ENCODE data around the gene HDGFL3.
"Not testable (repeated sequence)": the region's sequence is repeated elsewhere in the genome, so short reads cannot be mapped to it uniquely, and the experiment has no call there.

HDGFL3 gene

DNA sequence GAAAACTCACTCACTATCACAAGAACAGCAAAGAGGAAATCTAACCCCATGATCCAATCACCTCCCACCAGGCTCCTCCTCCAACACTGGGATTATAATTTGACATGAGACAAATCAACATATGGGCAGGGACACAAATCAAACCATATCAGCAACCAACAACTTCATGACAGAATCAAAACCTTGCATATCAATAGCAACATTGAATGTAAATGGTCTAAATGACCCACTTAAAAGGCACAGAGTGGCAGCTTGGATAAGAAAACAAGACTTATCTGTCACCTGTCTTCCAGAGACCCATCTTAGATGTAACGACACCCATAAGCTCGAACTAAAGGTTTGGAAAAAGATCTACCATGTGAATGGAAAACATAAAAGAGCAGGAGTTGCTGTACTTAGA, 40.8 kb downstream of the HDGFL3 start:
- peaks cover 23% of the 10 kb centered on the region for H3K9me3 Mint-ChIP-seq
- no peak overlapping the region for H3K4me3 Mint-ChIP-seq
- H3K27me3 Mint-ChIP-seq, result peaks cover 9% of the 10 kb centered on the region
- H3K4me1 Mint-ChIP-seq, result peaks cover 21% of the 10 kb centered on the region
- no peak overlapping the region for H3K27ac Mint-ChIP-seq
- H3K36me3 Mint-ChIP-seq, result peaks cover 11% of the 10 kb centered on the region

DNA sequence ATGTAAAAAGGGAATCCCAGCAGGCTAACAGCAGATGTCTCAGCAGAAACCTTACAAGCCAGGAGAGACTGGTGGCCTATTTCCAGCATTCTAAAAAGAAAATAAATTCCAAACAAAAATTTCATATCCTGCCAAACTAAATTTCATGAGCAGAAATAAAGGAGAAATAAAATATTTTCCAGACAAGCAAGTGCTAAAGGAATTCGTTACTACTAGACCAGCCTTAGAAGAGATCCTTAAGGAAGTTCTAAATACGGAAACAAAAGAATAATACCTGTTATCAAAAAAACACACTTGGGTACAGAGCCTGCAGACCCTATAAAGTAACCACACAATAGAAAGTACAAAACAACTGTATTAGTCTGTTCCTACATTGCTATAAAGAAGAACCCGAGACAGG, 41.4 kb downstream of the HDGFL3 start:
- Mint-ChIP-seq H3K4me3 (no peak overlapping the region), H3K4me1 (peaks cover 21% of the 10 kb centered on the region), H3K9me3 (peaks cover 23% of the 10 kb centered on the region), H3K36me3 (peaks cover 11% of the 10 kb centered on the region), H3K27me3 (peaks cover 9% of the 10 kb centered on the region), H3K27ac (no peak overlapping the region)

DNA sequence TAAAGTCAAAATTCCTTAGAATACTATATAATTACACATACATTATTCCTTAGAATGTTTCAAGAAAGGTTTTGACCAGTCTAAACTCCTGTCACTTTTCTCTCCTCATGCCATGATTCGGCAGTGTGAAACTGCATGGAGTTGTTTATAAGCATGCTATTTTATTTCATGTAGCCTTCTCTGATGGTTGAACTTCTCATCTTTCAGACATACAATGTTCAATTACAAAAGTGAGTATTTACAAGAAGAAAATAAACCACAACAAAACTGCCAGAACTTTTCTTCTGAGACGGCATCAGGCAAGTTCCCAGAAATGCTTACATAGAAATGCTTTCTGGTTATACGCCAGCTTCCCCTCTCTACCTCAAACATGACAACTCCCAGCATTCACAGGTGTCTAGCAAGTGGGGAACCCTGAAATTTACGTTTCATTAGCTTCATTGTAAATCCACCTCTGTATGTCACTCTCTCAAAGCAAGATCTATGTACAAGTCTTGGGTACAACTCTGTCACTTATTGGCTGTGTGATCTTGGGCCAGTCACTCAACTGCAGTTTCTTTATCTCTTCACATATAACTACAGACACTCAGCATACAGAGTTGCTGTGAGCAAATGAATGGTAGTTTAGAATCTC, 42.7 kb downstream of the HDGFL3 start:
- Mint-ChIP-seq H3K4me1 (peaks cover 21% of the 10 kb centered on the region), H3K4me3 (peak overlapping the region; percentile 67), H3K36me3 (peaks cover 11% of the 10 kb centered on the region), H3K27ac (peak overlapping the region; percentile 92), H3K9me3 (peaks cover 23% of the 10 kb centered on the region), H3K27me3 (peaks cover 10% of the 10 kb centered on the region)

DNA sequence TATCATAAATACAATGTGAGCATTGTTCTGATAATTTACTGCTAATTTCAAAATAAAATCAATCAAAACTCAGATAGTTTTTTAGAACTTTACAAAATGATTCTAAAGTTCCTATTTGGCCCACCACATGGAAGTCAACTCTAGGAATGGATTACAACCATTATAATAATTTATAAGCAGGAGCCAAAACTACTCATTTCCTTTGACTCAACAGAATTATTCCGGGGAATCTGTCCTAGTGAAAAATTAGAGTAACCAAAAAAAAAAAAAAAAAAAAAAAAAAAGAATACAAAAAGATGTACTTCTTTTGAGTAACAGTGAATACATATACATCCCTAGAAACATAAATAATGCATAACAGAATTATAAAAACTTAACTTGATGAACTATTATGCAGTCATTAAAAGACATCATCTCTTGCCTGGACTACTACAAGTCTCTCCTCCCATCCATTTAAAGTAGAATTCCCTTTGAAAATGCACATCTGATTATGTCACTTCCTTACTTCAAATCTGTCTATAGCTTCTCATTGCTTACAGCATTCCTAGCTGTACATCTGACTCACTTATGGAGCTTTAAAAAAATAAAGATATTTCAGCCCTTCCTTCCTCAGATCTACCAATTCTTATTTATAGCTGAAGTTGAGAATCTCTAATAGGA, 43.4 kb downstream of the HDGFL3 start:
- peaks cover 14% of the 10 kb centered on the region for H3K36me3 Mint-ChIP-seq
- peaks cover 21% of the 10 kb centered on the region for H3K4me1 Mint-ChIP-seq
- H3K27me3 Mint-ChIP-seq, result peaks cover 14% of the 10 kb centered on the region
- peaks cover 23% of the 10 kb centered on the region for H3K9me3 Mint-ChIP-seq
- peak overlapping the region; percentile 33 for H3K27ac Mint-ChIP-seq
- peak overlapping the region; percentile 67 for H3K4me3 Mint-ChIP-seq

DNA sequence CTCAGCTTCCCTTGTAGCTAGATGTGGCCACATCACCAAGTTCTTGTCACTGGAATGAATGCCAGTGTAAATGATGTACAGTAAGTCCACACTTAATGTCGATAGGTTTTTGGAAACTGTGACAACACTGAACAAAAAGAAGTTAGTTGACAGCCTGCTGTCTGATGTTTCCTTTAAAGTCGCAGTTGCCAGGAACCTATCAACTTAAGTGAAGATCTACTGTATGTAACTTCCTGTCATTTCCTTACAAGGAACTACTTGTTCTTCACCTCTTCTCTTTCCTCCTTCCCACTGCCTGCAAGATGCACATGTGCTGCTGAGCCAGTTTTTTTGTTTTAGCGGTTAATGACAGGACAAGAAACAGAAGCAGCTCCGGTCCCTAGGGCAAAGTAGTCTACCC, 44.6 kb downstream of the HDGFL3 start:
- H3K4me1 Mint-ChIP-seq, result peaks cover 21% of the 10 kb centered on the region
- H3K4me3 Mint-ChIP-seq, result peak overlapping the region; percentile 71
- peaks cover 12% of the 10 kb centered on the region for H3K36me3 Mint-ChIP-seq
- H3K9me3 Mint-ChIP-seq, result peaks cover 11% of the 10 kb centered on the region
- H3K27me3 Mint-ChIP-seq, result peaks cover 14% of the 10 kb centered on the region
- peak overlapping the region; percentile 47 for H3K27ac Mint-ChIP-seq

DNA sequence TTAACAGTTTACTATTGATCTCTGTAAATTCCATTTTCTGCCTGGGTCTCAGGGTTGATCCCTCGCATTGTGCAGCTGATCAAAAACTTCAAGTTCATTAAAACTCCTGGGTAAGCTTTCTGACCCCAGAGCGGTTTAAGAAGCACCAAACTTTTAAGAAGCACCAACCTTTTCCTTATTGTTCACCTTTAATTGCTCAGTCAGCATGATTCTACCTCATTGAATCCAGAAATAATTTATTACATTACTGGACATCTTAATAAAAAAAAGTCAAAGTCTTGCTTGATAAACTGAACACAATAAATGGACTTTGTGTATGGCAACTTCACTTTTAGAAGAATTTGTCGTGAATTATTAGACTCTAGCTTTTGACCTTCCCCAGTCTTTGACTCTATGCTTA, 46.9 kb downstream of the HDGFL3 start:
- no peak overlapping the region for H3K4me3 Mint-ChIP-seq
- H3K27ac Mint-ChIP-seq, result no peak overlapping the region
- H3K4me1 Mint-ChIP-seq, result peaks cover 21% of the 10 kb centered on the region
- H3K36me3 Mint-ChIP-seq, result peaks cover 2% of the 10 kb centered on the region
- H3K9me3 Mint-ChIP-seq, result no peaks in the 10 kb centered on the region
- peaks cover 11% of the 10 kb centered on the region for H3K27me3 Mint-ChIP-seq

DNA sequence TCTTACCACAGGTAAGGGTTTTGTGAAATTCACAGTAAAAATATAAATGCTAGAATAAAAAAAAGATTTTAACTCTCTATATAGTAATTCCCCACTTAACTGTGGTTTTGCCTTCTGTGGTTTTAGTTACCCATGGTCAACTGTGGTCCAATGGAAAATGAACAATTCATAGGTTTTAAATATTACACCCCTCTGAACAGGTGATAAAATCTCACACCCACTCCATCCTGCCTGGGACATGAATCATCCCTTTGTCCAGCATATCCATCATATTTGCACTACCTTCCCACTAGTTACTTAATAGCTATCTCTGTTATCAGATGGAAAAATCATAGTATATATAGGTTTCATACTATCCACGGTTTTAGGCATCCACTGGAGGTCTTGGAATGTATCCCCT, 49.2 kb downstream of the HDGFL3 start:
- peaks cover 8% of the 10 kb centered on the region for H3K4me1 Mint-ChIP-seq
- H3K36me3 Mint-ChIP-seq, result peaks cover 2% of the 10 kb centered on the region
- no peak overlapping the region for H3K4me3 Mint-ChIP-seq
- peaks cover 9% of the 10 kb centered on the region for H3K27me3 Mint-ChIP-seq
- no peak overlapping the region for H3K27ac Mint-ChIP-seq
- H3K9me3 Mint-ChIP-seq, result no peaks in the 10 kb centered on the region

DNA sequence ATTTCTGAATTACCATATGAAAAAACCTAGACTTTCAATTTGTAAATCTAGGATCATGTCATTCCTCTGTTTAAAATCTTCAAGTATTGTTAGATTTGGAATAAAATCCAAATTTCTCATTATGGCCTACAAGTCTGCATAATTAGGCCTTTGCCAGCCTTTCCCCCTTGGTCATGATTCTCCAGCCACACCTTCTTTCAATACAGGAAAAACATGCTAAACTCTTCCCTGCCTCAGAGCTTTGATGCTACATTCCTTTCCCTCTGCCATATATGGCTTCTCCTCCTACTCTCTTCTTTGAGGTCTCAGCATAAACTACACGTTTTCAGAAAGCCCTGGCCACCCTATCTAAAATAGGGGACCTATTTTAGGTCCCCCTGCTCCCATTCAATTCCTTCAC, 51.7 kb downstream of the HDGFL3 start:
- Mint-ChIP-seq H3K4me1 (no peaks in the 10 kb centered on the region), H3K9me3 (no peaks in the 10 kb centered on the region), H3K4me3 (no peak overlapping the region), H3K36me3 (peaks cover 2% of the 10 kb centered on the region), H3K27ac (no peak overlapping the region), H3K27me3 (peaks cover 7% of the 10 kb centered on the region)

DNA sequence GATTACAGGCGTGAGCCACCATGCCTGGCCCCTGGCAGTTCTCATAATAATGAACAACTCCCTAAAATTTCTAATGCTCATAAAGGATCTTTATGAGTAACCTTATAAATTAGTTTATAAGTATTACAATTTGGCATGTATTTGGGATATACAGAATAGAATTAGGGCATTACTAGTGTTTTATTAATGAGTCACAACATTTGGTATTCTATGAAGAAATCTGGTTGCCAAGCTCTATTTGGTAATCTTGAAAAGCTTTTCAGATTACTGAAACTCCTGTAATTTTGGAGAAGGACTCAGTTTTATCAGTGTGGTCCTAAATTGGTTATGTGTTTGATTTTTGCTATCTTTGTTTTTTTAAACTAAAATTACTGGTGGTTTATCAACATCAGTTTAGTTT, 54.3 kb downstream of the HDGFL3 start:
- no peak overlapping the region for H3K4me3 Mint-ChIP-seq
- H3K4me1 Mint-ChIP-seq, result no peaks in the 10 kb centered on the region
- no peaks in the 10 kb centered on the region for H3K27me3 Mint-ChIP-seq
- H3K9me3 Mint-ChIP-seq, result no peaks in the 10 kb centered on the region
- no peak overlapping the region for H3K27ac Mint-ChIP-seq
- no peaks in the 10 kb centered on the region for H3K36me3 Mint-ChIP-seq

DNA sequence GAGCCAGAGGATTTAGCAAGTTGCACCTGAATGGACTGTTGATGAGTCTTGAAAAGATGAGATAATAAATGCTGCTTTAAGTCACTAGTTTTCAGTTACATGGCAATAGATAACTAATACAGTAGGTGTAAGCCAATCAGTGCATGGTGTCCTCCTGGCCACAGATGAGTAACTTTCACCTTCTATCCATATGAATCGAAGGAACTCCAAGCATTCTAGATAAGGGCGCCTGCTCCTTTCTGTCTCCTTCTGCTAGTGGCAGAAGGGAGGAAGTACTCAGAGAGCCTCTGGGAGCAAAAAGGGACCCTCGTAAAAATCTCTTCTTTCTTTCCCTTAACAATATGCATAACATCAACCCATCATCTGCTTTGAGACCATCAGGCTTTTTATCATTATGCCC, 62.9 kb downstream of the HDGFL3 start:
- peaks cover 5% of the 10 kb centered on the region for H3K9me3 Mint-ChIP-seq
- H3K27ac Mint-ChIP-seq, result no peak overlapping the region
- H3K36me3 Mint-ChIP-seq, result peaks cover 8% of the 10 kb centered on the region
- peaks cover 2% of the 10 kb centered on the region for H3K27me3 Mint-ChIP-seq
- H3K4me3 Mint-ChIP-seq, result no peak overlapping the region
- no peaks in the 10 kb centered on the region for H3K4me1 Mint-ChIP-seq

DNA sequence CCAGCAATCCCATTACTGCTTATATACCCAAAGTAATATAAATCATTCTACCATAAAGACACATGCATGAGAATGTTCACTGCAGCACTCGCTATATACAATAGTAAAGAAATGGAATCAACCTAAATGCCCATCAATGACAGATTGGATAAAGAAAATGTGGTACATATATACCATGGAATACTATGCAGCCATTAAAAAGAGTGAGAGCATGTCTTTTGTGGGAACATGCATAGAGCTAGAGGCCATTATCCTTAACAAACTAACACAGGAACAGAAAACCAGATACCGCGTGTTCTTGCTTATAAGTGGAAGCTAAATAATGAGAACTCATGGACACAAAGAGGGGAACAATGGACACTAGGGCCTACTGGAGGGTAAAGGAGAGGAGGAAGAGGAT, 65.5 kb downstream of the HDGFL3 start:
- H3K27ac Mint-ChIP-seq, H3K4me3 Mint-ChIP-seq, H3K4me1 Mint-ChIP-seq, H3K36me3 Mint-ChIP-seq, H3K9me3 Mint-ChIP-seq, H3K27me3 Mint-ChIP-seq: not testable (repeated sequence)

DNA sequence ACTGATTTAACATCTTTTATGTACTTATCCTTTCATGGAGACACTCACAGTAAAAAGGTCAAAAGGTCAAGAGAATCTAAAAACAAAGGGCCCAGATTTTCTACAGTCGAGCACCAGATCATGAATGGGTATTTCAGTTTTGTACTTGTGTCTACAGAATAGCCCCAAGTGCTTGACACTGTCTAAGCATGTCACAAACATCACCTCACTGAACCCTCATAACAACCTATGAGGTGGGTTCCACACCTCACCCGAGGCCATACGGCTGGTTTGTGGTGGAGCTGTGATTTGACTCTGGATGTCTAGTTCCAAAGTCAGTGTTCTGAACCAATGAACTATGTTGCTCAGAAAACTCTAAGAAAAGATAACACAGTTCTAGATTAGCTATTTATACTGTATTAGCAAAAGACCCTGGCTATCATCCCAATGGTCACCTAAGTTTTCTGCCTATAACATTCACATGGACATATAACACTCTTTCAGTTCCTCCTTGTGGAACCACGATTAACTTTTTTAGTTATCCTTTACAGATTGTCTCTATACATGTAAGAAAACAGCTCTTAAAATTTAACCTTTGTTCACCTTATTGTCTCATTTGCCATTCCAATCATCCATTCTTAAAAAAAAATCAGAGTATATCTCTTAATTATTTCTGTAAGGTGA, 74.6 kb downstream of the HDGFL3 start:
- Mint-ChIP-seq H3K9me3 (no peaks in the 10 kb centered on the region), H3K27ac (no peak overlapping the region), H3K36me3 (peaks cover 2% of the 10 kb centered on the region), H3K4me3 (no peak overlapping the region), H3K4me1 (no peaks in the 10 kb centered on the region), H3K27me3 (no peaks in the 10 kb centered on the region)

DNA sequence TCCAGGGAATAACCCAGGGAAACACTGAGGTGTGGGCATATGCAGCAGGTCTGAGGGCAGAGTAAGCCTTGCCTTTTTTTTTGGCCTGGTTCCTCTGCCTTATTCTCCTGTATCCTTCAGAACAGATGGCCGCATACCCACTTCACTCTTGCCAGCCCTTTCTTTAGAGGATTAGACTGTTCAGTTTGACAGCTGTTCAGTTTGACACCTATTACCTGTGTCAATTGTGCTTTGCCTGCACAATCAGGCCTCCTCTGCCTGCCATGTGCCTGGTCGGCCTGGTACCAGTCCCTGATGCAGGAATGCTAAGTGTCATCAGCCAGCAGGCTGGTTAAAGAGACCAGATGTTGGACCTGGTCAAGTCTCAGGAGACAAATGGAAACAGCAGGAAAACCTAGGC, 77.8 kb downstream of the HDGFL3 start:
- no peaks in the 10 kb centered on the region for H3K36me3 Mint-ChIP-seq

DNA sequence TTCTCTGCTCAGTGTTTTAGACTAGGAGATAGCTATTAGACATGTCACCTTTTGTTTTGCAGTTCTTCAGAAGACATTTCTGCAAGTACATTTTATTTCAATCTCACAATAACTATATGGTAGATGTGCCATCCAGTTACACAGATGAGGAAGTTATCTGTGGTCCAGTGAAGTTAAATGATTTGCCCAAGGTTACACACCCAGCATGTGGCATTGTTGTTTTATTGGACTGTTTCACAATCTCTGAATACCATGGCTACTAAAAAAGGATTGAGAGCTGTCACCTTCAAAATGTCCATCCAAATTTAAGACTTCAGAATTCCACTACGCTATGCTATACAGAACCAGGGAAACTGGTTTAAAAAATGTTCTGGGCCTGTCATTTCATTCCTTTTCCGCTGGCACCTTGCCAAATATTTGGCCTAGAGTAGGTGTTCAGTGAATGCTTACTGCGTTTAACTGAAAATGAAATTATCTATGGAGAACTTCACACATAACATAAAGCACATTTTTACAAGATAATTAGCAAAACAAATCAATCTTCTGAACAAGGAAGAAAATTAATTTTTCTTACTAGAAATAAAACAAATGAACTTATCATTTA, 80.0 kb downstream of the HDGFL3 start:
- Mint-ChIP-seq H3K27me3 (no peaks in the 10 kb centered on the region), H3K27ac (no peak overlapping the region), H3K4me3 (no peak overlapping the region), H3K4me1 (no peaks in the 10 kb centered on the region), H3K9me3 (no peaks in the 10 kb centered on the region), H3K36me3 (no peaks in the 10 kb centered on the region)

More for the DNA sequence above, 77.8 kb downstream of the HDGFL3 start:
- Mint-ChIP-seq H3K27me3 (no peaks in the 10 kb centered on the region), H3K9me3 (no peaks in the 10 kb centered on the region), H3K27ac (no peak overlapping the region), H3K4me1 (no peaks in the 10 kb centered on the region), H3K4me3 (no peak overlapping the region)

DNA sequence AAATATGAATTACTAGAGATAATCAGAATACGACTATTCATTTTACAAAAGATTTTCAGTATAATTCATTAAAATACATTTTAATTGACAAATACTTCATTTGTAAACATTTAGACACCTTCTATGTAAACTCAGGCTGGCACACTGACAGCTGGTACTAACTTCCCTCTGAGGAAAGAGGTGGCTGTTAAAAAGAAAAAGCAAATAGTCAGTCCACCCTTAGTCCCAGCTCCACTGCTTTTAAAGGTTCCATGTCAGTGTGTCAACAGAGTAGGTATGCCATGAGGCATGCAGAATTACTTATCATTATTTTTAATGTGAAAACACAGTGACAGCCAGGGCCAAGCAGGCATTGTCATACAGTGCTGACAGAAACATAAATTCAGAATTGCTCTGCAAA, 84.1 kb downstream of the HDGFL3 start:
- Mint-ChIP-seq H3K4me3 (no peak overlapping the region), H3K36me3 (no peaks in the 10 kb centered on the region), H3K27me3 (no peaks in the 10 kb centered on the region), H3K4me1 (no peaks in the 10 kb centered on the region), H3K9me3 (no peaks in the 10 kb centered on the region), H3K27ac (no peak overlapping the region)

DNA sequence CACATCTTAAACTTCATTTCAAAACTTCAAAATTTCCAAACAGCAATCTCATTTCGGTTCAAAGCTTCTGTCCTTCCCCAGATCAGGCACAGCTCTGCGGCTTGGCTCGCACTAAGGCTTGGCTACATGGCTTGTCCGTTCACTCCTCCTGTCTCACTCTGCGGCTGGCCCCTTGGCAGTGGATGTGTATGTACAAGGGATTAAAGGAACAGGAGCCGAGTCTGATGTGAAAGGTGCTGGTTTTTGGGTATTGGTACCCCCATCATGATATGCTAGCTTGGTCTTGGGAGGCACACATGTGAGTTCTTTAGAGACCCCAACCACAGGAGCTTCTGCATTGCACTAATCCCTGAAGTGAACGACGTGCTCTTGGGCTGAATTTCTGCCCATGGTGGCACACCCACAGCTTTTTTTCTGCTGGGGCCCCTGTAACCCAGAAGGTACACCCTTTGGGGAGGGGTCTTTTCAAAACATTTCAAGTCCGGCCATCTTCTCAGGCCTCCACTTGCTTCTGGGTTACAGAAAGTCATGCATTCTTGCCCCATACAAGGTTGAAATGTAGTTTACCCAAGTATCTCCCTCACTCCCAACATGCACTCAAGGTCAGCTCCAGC, 87.5 kb downstream of the HDGFL3 start:
- Mint-ChIP-seq H3K36me3 (no peaks in the 10 kb centered on the region), H3K4me3 (no peak overlapping the region), H3K4me1 (no peaks in the 10 kb centered on the region), H3K27me3 (no peaks in the 10 kb centered on the region), H3K9me3 (no peaks in the 10 kb centered on the region), H3K27ac (no peak overlapping the region)
